Measurements from ENCODE around the gene GPER1.

GPER1 gene

GRCh38 chr7:1121476-1121875 is 33.6 kb downstream of the GPER1 start:
- in situ Hi-C loops (cut with MboI; ENCODE audit: low sequenced_read_pairs, unreplicated experiment): no loop called here
- DNase-seq (ENCODE audit: low spot score): no peak
- no peak for TF ChIP-seq CTCF (IDR thresholded peaks at IDR 0.05; ENCODE audit: borderline replicate concordance, control extremely low read depth, extremely low read depth, insufficient read depth, missing control alignments)

- TF ChIP-seq CTCF (IDR thresholded peaks at IDR 0.05; ENCODE audit: borderline replicate concordance, control extremely low read depth, extremely low read depth, insufficient read depth, missing control alignments): no peak
- in situ Hi-C loops (cut with MboI; ENCODE audit: low sequenced_read_pairs, unreplicated experiment): no loop called here
Observed at GRCh38 chr7:1121886-1122831, 34.2 kb downstream of the GPER1 start.

GRCh38 chr7:1122832-1123501 is 35.1 kb downstream of the GPER1 start:
- no peak for TF ChIP-seq CTCF (IDR thresholded peaks at IDR 0.05; ENCODE audit: borderline replicate concordance, control extremely low read depth, extremely low read depth, insufficient read depth, missing control alignments)
- in situ Hi-C loops (cut with MboI; ENCODE audit: low sequenced_read_pairs, unreplicated experiment): no loop called here
- no peak for DNase-seq (ENCODE audit: low spot score)

More at GRCh38 chr7:1121886-1122831, 34.2 kb downstream of the GPER1 start:
- no peak for DNase-seq (ENCODE audit: low spot score)

DNA sequence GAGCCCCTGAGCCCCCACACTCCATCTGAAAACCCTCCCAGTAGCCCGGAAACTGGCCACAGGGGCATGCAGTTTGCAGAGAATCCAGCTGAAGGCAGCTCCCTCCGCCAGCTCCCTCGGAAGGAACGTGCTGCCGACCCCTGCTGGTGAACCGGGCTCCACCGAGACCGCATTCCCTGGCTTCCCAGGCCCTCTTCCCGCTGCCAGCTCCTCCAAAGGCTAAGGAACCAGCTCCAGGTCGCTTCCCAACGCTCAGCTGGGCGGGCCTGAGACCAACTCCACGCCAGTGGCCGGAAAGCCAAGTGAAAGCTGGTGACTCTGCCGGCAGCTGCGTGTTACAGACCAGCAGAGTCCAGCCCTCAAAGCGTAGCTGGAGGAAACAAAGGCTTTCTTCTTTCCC is 35.8 kb downstream of the GPER1 start:
- in situ Hi-C loops (cut with MboI; ENCODE audit: low sequenced_read_pairs, unreplicated experiment): no loop called here
- TF ChIP-seq CTCF (IDR thresholded peaks at IDR 0.05; ENCODE audit: borderline replicate concordance, control extremely low read depth, extremely low read depth, insufficient read depth, missing control alignments): no peak

DNA sequence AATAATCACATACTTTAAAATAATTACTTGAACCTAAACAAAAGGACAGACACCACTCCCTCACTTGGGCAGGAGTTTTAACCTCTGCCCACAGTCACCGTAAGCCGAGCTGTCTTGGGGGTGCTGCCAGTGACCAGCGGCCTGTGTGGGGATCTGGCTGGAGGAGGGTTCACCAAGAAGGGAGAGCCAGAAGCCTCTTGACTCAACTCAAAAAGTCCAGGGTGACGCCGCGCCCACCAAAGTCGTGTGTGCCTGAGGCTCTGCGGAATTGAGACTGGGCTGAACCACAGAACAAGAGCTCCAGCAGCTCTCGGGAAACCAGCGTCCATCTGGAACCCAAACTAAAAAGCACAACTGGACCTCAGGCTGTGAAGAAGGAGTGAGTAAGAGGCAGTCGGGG is 36.3 kb downstream of the GPER1 start:
- in situ Hi-C loops (cut with MboI; ENCODE audit: low sequenced_read_pairs, unreplicated experiment): no loop called here
- DNase-seq (ENCODE audit: low spot score): no peak
- TF ChIP-seq CTCF (IDR thresholded peaks at IDR 0.05; ENCODE audit: borderline replicate concordance, control extremely low read depth, extremely low read depth, insufficient read depth, missing control alignments): no peak

More for the DNA sequence above, 35.8 kb downstream of the GPER1 start:
- DNase-seq (ENCODE audit: low spot score): no peak

DNA sequence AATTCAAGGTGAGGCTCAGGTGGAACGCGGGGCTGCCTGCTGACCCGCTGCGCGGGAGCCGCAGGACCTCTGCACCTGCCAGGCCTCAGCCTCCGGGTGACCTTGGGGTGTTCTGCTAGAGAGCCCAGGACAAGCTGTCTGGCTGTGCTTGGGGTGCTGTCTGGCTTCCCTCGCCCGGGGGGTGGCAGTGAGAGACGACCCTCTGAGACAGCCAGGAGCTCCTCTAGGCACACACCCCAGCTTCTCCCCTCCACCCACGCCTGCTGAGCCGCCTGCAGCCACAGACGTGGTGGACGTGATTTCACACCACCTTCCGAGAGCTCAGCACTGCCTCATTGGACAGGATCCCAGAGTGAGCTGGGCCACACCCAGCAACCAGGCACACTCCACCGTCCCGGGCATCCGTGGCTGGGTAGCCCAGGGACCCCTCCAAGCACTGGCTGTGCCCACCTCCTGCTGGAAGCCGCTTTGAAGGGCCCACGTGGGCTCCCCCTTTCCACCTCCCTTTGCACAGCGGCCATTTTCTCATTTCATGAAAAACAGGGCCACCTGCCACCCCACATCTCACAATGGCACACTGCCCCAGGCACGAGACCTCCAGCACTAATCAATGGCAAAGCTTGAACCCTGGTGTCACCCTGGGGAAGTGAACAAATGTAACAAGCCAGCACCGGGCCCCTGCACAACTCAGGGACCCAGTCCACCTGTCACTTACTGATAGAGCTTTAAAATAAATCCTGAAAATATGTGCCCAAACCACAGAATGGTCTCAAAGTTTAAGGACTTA is 37.1 kb downstream of the GPER1 start:
- TF ChIP-seq CTCF (IDR thresholded peaks at IDR 0.05; ENCODE audit: borderline replicate concordance, control extremely low read depth, extremely low read depth, insufficient read depth, missing control alignments): no peak
- in situ Hi-C loops (cut with MboI; ENCODE audit: low sequenced_read_pairs, unreplicated experiment): no loop called here
- no peak for DNase-seq (ENCODE audit: low spot score)

All from GM13976 (cell line).